Medulla oblongata (tissue), 1 donor: ENCODE measurements around the gene NSG1.

Experiments used
- DNase-seq: peaks from one replicate; pipeline ENCODE4 v3.0.0-alpha.2; 2015; ENCODE audit errors: extremely low spot score

Gene NSG1

DNA sequence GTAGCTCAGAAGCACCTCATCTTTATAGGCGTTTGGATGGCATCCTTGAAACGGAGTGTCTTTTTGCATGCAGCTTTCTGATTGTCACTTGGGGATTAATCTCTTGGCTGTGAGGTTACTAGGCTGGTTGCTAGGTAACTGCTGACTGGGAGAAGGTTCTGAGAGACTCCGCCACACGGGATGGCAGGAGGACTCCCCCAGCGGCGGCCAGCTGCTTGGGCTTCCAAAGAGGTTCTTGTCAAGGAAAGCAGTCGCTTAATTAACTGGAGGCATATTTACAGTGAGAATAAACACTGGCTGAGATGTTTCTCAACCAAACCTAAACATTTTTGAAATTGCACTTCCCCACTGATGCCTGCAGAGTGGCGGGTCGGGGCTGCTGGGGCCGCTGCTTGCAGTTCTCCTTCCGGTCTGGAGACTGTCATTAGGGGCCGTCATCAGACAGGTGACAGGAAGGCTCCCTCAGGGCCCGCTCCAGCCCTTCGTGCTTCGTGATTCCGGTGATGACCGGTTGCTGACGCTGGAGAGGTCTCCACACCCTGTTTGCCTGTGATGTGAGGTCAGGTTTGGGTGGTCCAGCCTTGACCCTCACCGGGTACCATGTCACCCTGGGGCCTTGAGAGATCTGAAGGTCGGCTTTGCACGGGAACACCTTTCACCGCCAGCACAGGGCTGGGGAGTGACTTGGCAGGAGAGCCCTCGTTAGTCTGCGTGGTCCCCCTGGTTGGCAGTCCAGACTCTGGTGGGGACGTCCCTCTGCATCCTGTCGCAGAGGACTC, 9.1 kb downstream of the NSG1 start:
- no peak for DNase-seq

- DNase-seq, result no peak
Measured at GRCh38 chr4:4396628-4397440, 9.9 kb downstream of the NSG1 start.

GRCh38 chr4:4397441-4397819, 10.5 kb downstream of the NSG1 start:
- DNase-seq, result no peak

GRCh38 chr4:4398430-4398829, 11.5 kb downstream of the NSG1 start:
- no peak for DNase-seq

DNA sequence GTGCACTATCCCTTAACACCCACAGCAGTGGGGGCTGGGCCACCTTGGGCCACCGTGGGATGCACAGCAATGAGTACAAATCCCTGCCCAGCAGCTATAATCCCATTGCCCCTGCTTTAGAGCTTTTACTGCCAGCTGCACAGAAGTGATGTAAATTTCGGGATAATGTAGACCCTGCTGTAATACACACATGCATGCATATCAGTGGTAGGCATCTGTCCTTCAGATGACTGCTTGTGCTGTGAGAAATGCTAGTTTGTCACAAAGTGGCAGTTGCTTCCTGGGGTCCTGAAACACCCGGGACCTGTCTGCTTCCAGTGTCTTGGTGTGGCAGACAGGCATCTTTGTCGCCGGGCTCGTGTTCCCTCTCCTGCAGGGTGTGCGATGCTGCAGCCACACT, 14.1 kb downstream of the NSG1 start:
- no peak for DNase-seq

DNA sequence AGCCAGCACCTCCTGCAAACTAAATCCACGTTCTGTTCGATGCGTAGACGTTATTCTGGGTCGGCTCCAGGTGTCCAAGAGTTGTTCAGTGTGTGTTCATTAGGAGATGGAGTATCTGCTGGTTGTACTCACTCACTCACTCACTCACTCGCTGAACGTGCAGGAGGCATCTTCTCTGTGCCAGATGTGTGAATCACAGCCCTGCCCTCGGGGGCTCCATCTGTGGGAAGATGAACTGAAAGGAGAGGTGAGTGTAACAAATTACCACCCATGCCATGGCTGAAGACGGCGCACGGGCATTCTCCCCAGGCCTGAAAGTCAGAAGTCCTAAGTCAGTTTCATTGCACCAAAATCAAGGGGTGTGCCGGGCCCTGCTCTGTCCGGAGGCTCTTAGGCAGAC, 16.1 kb downstream of the NSG1 start:
- no peak for DNase-seq

- DNase-seq, result no peak
Measured at GRCh38 chr4:4405358-4405962, 18.6 kb downstream of the NSG1 start.

- no peak for DNase-seq
Measured at GRCh38 chr4:4406455-4407298, 19.8 kb downstream of the NSG1 start.

DNA sequence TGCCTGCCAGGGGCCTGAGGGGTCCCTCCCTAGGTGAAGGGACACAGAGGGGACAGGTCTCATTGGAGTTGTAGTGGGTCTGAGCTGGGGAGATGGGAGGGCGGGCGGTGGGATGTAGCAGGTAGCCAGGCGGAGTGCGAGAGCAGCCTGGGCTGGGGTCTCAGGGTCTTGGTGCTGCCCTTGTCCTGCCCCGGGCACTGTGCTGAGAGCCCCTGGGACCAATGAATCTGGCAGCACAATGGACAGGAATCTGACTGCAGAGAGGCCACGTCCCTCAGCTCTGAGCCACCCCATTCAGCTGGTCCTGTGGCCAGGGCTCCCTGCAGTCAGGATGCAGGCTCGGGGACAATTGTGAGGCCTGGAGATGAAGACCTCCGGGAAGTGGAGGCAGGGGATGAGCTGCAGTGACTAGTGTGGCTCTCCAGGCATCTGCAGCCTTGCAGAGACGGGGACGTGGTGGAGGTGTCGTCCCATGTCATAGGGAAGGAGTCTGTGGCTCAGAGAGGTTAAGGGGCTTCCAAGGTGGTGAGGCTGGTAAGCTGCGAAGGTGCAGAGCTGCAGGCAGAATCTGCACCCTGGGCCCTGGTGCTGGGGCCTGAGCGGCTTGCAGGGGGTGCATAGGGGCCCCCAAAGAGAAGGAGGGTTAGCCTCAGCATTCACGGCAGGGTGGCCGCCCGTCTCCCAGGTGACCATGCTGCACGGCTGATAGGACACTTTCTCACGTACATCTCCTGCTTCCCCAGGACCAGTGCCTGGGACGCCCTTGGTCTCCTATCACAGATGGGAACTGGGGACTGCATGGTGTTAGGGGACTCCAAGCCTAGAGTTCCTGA, 20.6 kb downstream of the NSG1 start:
- DNase-seq, result no peak

- no peak for DNase-seq
Measured at GRCh38 chr4:4408132-4408523, 21.2 kb downstream of the NSG1 start.

GRCh38 chr4:4408576-4409335, 21.9 kb downstream of the NSG1 start:
- DNase-seq, result no peak

GRCh38 chr4:4409416-4410115, 22.7 kb downstream of the NSG1 start:
- no peak for DNase-seq

DNA sequence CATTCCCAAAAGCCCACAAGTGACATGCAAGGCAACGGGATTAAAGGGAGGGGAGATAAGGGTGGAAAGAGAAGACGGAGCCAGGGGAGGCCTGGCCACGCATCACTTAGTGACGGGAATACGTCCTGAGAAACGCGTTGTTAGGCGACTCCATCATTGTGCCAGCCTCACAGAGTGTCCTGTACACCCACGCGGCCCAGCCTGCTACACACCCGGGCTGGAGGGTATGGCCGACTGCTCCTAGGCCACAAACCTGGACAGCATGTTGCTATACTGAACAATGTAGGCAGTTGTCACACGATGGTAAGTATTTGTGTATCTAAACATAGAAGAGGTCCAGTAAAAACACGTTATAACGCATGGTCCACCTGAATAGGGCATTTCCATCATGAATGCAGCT, 23.4 kb downstream of the NSG1 start:
- DNase-seq, result no peak

DNA sequence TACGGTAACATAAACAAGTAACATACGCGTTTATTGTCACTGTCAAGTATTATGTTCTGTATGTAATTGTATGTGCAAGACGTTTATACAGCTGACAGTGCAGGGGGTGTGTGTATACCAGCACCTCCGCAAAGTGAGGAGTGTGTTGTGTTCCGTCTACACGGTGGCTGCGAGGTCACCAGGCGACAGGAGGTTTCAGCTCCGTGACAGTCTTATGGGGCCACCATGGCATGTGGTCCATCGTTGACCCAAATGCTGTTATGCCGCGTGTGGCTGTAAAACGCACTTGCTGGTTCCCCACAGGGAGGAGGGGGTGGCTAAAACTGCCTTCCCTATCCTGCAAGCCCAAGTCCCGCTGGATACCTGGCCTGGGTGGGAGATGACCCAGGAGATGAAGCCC, 25.0 kb downstream of the NSG1 start:
- no peak for DNase-seq

DNA sequence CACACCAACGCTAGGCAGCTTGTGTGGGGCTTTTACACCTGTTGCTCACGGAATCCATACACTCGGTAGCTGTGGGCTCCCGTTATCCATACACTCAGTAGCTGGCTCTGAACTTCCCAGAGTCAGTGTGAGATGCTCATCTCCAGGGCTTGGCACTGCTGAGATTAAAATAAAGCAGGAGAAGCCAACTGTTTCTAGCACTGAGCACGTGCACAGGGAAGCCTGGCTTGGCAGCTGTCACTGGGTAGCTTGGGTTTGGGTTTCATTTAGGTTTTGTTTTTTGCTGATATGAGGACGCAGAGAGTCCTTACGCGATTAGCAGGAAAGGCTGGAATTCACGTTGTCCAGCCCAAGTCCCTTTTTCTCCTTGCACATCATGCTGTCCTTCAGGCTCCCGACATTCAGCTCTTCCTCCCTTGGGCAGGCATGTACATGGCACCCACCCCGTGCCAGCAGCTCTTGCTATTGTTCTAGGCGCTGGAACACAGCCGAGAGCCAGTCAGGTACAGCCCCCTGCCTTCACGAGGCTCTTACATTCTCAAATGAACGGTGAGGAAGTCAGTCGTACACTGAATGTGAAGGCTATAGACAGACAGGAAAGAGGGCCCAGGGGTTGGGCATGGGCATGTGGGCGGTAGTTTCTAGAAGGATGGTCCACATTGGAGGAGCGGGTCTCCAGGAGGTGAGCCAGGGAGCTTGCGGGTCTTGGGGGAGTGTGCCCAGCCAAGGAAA, 25.9 kb downstream of the NSG1 start:
- no peak for DNase-seq

- no peak for DNase-seq
Measured at GRCh38 chr4:4413373-4413725, 26.4 kb downstream of the NSG1 start.

DNA sequence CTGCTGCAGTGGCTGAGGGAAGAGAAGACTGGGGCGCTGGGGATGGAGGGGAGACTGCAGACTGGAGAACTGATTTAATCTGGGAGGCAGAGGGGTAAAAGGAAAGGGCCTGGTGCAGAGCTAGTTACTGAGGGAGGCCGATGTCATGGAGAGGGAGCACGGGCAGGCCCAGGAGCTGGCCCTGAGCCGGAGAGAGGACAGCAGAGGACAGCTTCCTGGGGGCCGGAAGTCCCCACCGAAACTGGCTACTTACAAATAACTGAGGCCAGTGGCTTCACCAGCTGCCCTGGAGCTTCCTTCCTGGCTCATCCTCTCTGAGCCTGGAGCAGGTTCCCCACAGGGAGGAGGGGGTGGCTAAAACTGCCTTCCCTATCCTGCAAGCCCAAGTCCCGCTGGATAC, 26.9 kb downstream of the NSG1 start:
- DNase-seq, result no peak

GRCh38 chr4:4415107-4415805, 28.4 kb downstream of the NSG1 start:
- DNase-seq, result no peak
